ENCODE measurements around the gene CST6.

The CST6 gene

DNA sequence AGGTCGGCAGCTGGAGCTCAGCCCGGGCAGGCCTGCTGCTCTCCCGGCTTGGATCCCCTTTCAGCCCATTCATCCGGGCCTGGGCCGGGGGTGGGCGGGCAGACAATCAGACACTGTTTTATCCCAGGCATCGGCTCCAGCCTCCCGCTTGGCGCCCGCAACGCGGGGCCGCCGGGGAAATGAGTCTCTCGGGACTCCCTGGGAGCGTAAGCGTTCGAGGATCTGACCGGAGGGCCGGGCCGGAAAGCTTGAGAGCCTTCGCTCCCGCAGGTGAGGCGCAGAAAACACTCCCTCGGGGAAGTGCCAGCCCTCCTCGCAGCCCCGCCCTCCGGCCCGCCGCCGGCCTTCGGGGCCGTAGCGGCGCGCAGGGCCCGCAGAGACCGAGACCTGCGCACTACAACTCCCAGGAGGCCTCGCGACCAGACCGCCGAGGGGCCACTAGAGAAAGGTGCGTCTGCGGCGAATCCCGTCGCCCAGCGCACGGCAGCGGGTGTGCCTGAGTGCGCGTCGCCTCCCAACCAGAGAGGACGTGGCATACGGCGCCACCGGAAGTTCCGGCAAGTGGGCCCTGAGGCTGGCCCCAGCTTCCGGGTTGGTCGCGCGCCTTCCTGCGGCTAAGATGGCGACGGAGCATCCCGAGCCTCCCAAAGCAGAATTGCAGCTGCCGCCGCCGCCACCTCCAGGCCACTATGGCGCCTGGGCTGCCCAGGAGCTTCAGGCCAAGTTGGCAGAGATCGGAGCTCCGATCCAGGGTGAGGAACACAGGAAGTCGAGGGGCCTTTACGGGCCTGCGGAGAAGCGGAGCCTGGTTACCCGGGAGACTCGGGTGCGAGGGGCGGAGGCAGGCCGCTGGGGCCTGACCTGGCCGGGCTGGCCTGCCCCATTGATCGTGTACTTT lies 40.2 kb downstream of the CST6 start, which contains the start of gene SF3B2:
SF3B2 (plus strand) TSS at position 599 of the 898 bp plus-strand sequence; CDS start at position 620, 21 bp downstream.
- peak within 1 kb of the TSS; percentile 94 for H3K4me3 ChIP-seq (ENCODE audit: low read depth, low read length)
- peak; percentile 95 for DNase-seq (ENCODE audit: low read depth)
- in situ Hi-C loops (cut with HindIII; ENCODE audit: low sequenced_read_pairs), result no loop called here
- TF ChIP-seq, protein P1, sequence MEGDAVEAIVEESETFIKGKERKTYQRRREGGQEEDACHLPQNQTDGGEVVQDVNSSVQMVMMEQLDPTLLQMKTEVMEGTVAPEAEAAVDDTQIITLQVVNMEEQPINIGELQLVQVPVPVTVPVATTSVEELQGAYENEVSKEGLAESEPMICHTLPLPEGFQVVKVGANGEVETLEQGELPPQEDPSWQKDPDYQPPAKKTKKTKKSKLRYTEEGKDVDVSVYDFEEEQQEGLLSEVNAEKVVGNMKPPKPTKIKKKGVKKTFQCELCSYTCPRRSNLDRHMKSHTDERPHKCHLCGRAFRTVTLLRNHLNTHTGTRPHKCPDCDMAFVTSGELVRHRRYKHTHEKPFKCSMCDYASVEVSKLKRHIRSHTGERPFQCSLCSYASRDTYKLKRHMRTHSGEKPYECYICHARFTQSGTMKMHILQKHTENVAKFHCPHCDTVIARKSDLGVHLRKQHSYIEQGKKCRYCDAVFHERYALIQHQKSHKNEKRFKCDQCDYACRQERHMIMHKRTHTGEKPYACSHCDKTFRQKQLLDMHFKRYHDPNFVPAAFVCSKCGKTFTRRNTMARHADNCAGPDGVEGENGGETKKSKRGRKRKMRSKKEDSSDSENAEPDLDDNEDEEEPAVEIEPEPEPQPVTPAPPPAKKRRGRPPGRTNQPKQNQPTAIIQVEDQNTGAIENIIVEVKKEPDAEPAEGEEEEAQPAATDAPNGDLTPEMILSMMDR (IDR thresholded peaks at IDR 0.05; ENCODE audit: low read depth, low read length, missing control alignments), result no peak

- no peak for DNase-seq (ENCODE audit: low read depth)
- TF ChIP-seq, protein P1 (IDR thresholded peaks at IDR 0.05; ENCODE audit: low read depth, low read length, missing control alignments), result no peak
- H3K4me3 ChIP-seq (ENCODE audit: low read depth, low read length), result peak overlapping the region; percentile 94
- in situ Hi-C loops (cut with HindIII; ENCODE audit: low sequenced_read_pairs), result no loop called here
These were observed 40.8 kb downstream of the CST6 start for GRCh38 chr11:66052664-66052982.

DNA sequence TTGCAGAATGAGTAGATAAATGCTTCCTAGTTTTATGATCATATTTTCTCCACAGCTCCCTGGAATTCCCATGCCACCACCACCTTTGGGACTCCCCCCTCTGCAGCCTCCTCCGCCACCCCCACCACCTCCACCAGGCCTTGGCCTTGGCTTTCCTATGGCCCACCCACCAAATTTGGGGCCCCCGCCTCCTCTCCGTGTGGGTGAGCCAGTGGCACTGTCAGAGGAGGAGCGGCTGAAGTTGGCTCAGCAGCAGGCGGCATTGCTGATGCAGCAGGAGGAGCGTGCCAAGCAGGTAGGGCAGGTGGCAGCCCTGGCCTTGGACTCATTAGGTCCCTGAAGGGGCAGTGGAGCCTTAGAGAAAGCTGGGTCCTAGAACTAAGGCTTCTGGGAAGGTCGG lies 43.2 kb downstream of the CST6 start:
- no peak for DNase-seq (ENCODE audit: low read depth)
- in situ Hi-C loops (cut with HindIII; ENCODE audit: low sequenced_read_pairs), result no loop called here
- H3K4me3 ChIP-seq (ENCODE audit: low read depth, low read length), result no peak overlapping the region
- TF ChIP-seq, protein P1 (IDR thresholded peaks at IDR 0.05; ENCODE audit: low read depth, low read length, missing control alignments), result no peak

DNA sequence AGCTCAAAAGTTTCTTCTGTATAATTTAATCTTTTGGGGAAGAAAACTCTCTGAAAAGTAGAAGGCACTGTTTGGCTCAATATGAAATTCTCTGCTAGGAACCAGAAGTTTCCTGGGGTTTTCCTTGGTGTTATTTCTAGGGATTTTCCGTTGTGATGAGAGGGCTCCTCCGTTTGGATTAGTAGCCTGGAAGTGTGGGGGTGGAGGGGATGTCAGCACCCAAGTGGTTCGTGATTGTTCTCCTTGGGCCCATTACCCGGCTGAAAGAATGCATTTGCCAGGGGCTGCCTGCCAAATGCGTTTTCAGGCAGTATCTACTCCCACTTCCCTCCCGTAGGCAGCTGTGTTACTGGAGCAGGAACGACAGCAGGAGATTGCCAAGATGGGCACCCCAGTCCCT lies 44.7 kb downstream of the CST6 start:
- H3K4me3 ChIP-seq (ENCODE audit: low read depth, low read length), result no peak overlapping the region
- DNase-seq (ENCODE audit: low read depth), result no peak
- TF ChIP-seq, protein P1 (IDR thresholded peaks at IDR 0.05; ENCODE audit: low read depth, low read length, missing control alignments), result no peak
- in situ Hi-C loops (cut with HindIII; ENCODE audit: low sequenced_read_pairs), result no loop called here

GRCh38 chr11:66059966-66060680 lies 48.3 kb downstream of the CST6 start:
- H3K4me3 ChIP-seq (ENCODE audit: low read depth, low read length), result no peak overlapping the region
- in situ Hi-C loops (cut with HindIII; ENCODE audit: low sequenced_read_pairs), result no loop called here
- TF ChIP-seq, protein P1 (IDR thresholded peaks at IDR 0.05; ENCODE audit: low read depth, low read length, missing control alignments), result no peak
- DNase-seq (ENCODE audit: low read depth), result no peak

GRCh38 chr11:66061268-66061667 lies 49.5 kb downstream of the CST6 start:
- no peak overlapping the region for H3K4me3 ChIP-seq (ENCODE audit: low read depth, low read length)
- no peak for DNase-seq (ENCODE audit: low read depth)
- TF ChIP-seq, protein P1 (IDR thresholded peaks at IDR 0.05; ENCODE audit: low read depth, low read length, missing control alignments), result no peak
- in situ Hi-C loops (cut with HindIII; ENCODE audit: low sequenced_read_pairs), result no loop called here
